ENCODE data around the gene PTPRE.

PTPRE gene

GRCh38 chr10:128102480-128103228 is 195.8 kb downstream of the PTPRE start:
- no peak overlapping the region for H3K4me3 ChIP-seq (ENCODE audit: low read length)
- H3K27me3 ChIP-seq (ENCODE audit: insufficient read depth, low read length), result no peaks in the 10 kb centered on the region
- no peak overlapping the region for H2AFZ ChIP-seq (ENCODE audit: low read depth, low read length)
- H3K36me3 ChIP-seq (ENCODE audit: insufficient read depth, low read length), result peaks cover 97% of the 10 kb centered on the region
- H3K9me3 ChIP-seq (ENCODE audit: low read length), result no peaks in the 10 kb centered on the region
- no peaks in the 10 kb centered on the region for H3K4me1 ChIP-seq (ENCODE audit: insufficient read depth, low read length)

GRCh38 chr10:128103229-128103714 is 196.4 kb downstream of the PTPRE start:
- Histone ChIP-seq H3K4me3 (ENCODE audit: low read length) (no peak overlapping the region), H3K27me3 (ENCODE audit: insufficient read depth, low read length) (no peaks in the 10 kb centered on the region), H3K4me1 (ENCODE audit: insufficient read depth, low read length) (no peaks in the 10 kb centered on the region), H2AFZ (ENCODE audit: low read depth, low read length) (no peak overlapping the region), H3K36me3 (ENCODE audit: insufficient read depth, low read length) (peaks cover 97% of the 10 kb centered on the region), H3K9me3 (ENCODE audit: low read length) (no peaks in the 10 kb centered on the region)

- H3K4me3 ChIP-seq (ENCODE audit: low read length), result no peak overlapping the region
- H3K9me3 ChIP-seq (ENCODE audit: low read length), result no peaks in the 10 kb centered on the region
- H3K4me1 ChIP-seq (ENCODE audit: insufficient read depth, low read length), result no peaks in the 10 kb centered on the region
- no peak overlapping the region for H2AFZ ChIP-seq (ENCODE audit: low read depth, low read length)
- H3K27me3 ChIP-seq (ENCODE audit: insufficient read depth, low read length), result no peaks in the 10 kb centered on the region
- peaks cover 99% of the 10 kb centered on the region for H3K36me3 ChIP-seq (ENCODE audit: insufficient read depth, low read length)
These were observed 198.5 kb downstream of the PTPRE start for GRCh38 chr10:128105383-128105782.

- H3K4me3 ChIP-seq (ENCODE audit: low read length), result no peak overlapping the region
- no peak overlapping the region for H2AFZ ChIP-seq (ENCODE audit: low read depth, low read length)
- no peaks in the 10 kb centered on the region for H3K9me3 ChIP-seq (ENCODE audit: low read length)
- H3K27me3 ChIP-seq (ENCODE audit: insufficient read depth, low read length), result no peaks in the 10 kb centered on the region
- no peaks in the 10 kb centered on the region for H3K4me1 ChIP-seq (ENCODE audit: insufficient read depth, low read length)
- H3K36me3 ChIP-seq (ENCODE audit: insufficient read depth, low read length), result peaks cover 99% of the 10 kb centered on the region
These were observed 202.8 kb downstream of the PTPRE start for GRCh38 chr10:128109707-128110106.

- no peaks in the 10 kb centered on the region for H3K27me3 ChIP-seq (ENCODE audit: insufficient read depth, low read length)
- H2AFZ ChIP-seq (ENCODE audit: low read depth, low read length), result no peak overlapping the region
- no peak overlapping the region for H3K4me3 ChIP-seq (ENCODE audit: low read length)
- H3K36me3 ChIP-seq (ENCODE audit: insufficient read depth, low read length), result peaks cover 99% of the 10 kb centered on the region
- no peaks in the 10 kb centered on the region for H3K4me1 ChIP-seq (ENCODE audit: insufficient read depth, low read length)
- no peaks in the 10 kb centered on the region for H3K9me3 ChIP-seq (ENCODE audit: low read length)
These were observed 203.4 kb downstream of the PTPRE start for GRCh38 chr10:128110339-128110738.

GRCh38 chr10:128111696-128112095 is 204.8 kb downstream of the PTPRE start:
- peaks cover 99% of the 10 kb centered on the region for H3K36me3 ChIP-seq (ENCODE audit: insufficient read depth, low read length)

GRCh38 chr10:128113026-128113425 is 206.1 kb downstream of the PTPRE start:
- no peak overlapping the region for H2AFZ ChIP-seq (ENCODE audit: low read depth, low read length)
- H3K27me3 ChIP-seq (ENCODE audit: insufficient read depth, low read length), result no peaks in the 10 kb centered on the region
- no peak overlapping the region for H3K4me3 ChIP-seq (ENCODE audit: low read length)
- H3K4me1 ChIP-seq (ENCODE audit: insufficient read depth, low read length), result no peaks in the 10 kb centered on the region
- no peaks in the 10 kb centered on the region for H3K9me3 ChIP-seq (ENCODE audit: low read length)
- H3K36me3 ChIP-seq (ENCODE audit: insufficient read depth, low read length), result peaks cover 96% of the 10 kb centered on the region

More at GRCh38 chr10:128111696-128112095, 204.8 kb downstream of the PTPRE start:
- Histone ChIP-seq H2AFZ (ENCODE audit: low read depth, low read length) (no peak overlapping the region), H3K4me1 (ENCODE audit: insufficient read depth, low read length) (no peaks in the 10 kb centered on the region), H3K4me3 (ENCODE audit: low read length) (no peak overlapping the region), H3K9me3 (ENCODE audit: low read length) (no peaks in the 10 kb centered on the region), H3K27me3 (ENCODE audit: insufficient read depth, low read length) (no peaks in the 10 kb centered on the region)

DNA sequence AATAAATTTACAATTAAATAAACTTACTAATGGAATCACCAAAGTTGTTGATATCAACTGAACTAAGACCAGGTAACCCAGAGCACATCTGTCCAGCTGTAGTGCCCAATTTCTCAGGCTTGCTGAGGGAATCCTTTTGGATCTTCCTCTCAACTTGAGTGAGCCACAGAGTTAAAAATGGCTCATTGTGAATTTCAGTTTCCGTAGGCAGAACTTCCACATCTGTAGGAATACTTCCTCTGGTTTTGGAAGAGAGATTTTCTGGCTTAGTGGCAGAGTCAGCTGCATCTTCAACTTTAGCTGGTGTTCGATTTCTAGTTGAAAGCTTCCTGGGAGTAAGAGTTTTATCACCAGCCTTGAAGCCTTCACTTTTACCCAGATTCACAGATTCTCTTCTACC is 208.0 kb downstream of the PTPRE start:
- Histone ChIP-seq H3K4me3 (ENCODE audit: low read length) (no peak overlapping the region), H3K4me1 (ENCODE audit: insufficient read depth, low read length) (no peaks in the 10 kb centered on the region), H3K27me3 (ENCODE audit: insufficient read depth, low read length) (no peaks in the 10 kb centered on the region), H2AFZ (ENCODE audit: low read depth, low read length) (no peak overlapping the region), H3K9me3 (ENCODE audit: low read length) (no peaks in the 10 kb centered on the region), H3K36me3 (ENCODE audit: insufficient read depth, low read length) (peaks cover 93% of the 10 kb centered on the region)

- H3K27me3 ChIP-seq (ENCODE audit: insufficient read depth, low read length), result no peaks in the 10 kb centered on the region
- no peak overlapping the region for H2AFZ ChIP-seq (ENCODE audit: low read depth, low read length)
- no peaks in the 10 kb centered on the region for H3K4me1 ChIP-seq (ENCODE audit: insufficient read depth, low read length)
- peaks cover 89% of the 10 kb centered on the region for H3K36me3 ChIP-seq (ENCODE audit: insufficient read depth, low read length)
- H3K9me3 ChIP-seq (ENCODE audit: low read length), result no peaks in the 10 kb centered on the region
- no peak overlapping the region for H3K4me3 ChIP-seq (ENCODE audit: low read length)
These were observed 208.5 kb downstream of the PTPRE start for GRCh38 chr10:128115356-128115755.

- Histone ChIP-seq H2AFZ (ENCODE audit: low read depth, low read length) (no peak overlapping the region), H3K36me3 (ENCODE audit: insufficient read depth, low read length) (peaks cover 83% of the 10 kb centered on the region), H3K4me3 (ENCODE audit: low read length) (no peak overlapping the region), H3K4me1 (ENCODE audit: insufficient read depth, low read length) (no peaks in the 10 kb centered on the region), H3K9me3 (ENCODE audit: low read length) (no peaks in the 10 kb centered on the region), H3K27me3 (ENCODE audit: insufficient read depth, low read length) (no peaks in the 10 kb centered on the region)
These were observed 209.3 kb downstream of the PTPRE start for GRCh38 chr10:128116187-128116586.

DNA sequence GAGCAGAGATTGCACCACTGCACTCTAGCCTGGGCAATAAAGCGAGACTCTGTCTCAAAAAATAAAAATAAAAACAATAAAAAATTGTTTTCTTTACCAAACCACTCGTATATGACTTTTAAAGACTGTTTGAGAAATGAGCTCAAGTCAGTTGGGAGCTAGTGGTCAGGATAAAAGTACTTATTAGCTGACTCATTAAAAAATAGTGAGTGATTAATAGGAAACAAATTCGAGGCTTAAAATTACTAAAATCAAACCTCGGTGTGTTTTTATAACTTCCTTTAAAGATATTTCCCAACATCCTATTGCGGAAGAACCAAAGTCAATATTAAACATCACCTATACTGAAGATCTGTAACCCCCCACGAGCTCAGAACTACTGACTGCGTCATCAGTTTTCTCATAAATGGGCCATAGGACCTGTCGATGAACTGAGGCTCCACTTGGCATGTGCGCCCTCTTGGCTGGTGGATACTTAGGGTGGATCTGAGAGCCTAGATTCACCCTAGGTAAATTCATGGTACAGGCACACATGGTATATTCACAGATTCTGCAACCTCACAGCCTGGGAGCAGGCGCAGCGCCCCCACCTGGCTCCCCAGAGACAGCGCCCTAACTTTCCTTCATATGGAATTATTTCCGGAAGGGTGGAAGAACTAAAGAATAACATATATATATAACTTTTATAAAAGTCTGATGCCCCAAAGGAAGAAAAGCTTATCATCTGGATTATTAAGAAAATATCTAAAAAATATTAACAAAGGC is 210.1 kb downstream of the PTPRE start:
- peaks cover 80% of the 10 kb centered on the region for H3K36me3 ChIP-seq (ENCODE audit: insufficient read depth, low read length)
- H2AFZ ChIP-seq (ENCODE audit: low read depth, low read length), result no peak overlapping the region
- no peaks in the 10 kb centered on the region for H3K27me3 ChIP-seq (ENCODE audit: insufficient read depth, low read length)
- no peaks in the 10 kb centered on the region for H3K9me3 ChIP-seq (ENCODE audit: low read length)
- no peak overlapping the region for H3K4me3 ChIP-seq (ENCODE audit: low read length)
- no peaks in the 10 kb centered on the region for H3K4me1 ChIP-seq (ENCODE audit: insufficient read depth, low read length)

- Histone ChIP-seq H3K4me1 (ENCODE audit: insufficient read depth, low read length) (peaks cover 26% of the 10 kb centered on the region), H3K27me3 (ENCODE audit: insufficient read depth, low read length) (no peaks in the 10 kb centered on the region), H3K9me3 (ENCODE audit: low read length) (peaks cover 2% of the 10 kb centered on the region), H3K4me3 (ENCODE audit: low read length) (no peak overlapping the region), H3K36me3 (ENCODE audit: insufficient read depth, low read length) (peaks cover 49% of the 10 kb centered on the region), H2AFZ (ENCODE audit: low read depth, low read length) (no peak overlapping the region)
These were observed 215.0 kb downstream of the PTPRE start for GRCh38 chr10:128121750-128122412.

DNA sequence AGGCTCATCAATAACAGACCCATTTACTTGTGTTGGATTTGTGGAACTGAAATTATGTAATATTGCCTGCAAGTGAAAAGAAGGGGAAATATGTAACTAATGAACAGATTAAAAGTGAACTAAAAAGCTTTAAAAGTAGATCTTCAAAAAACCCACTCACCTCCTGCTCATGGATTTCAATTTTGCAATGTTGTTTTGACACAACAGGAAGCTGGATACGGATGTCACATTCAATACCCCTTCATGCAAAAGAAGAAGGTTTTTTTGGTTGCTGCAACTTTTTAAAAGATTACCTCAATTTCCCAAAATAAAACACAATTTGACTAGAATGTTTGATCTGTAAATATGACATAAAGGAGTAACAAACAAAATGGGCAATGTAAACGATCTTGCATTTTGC is 216.0 kb downstream of the PTPRE start:
- Histone ChIP-seq H3K4me1 (ENCODE audit: insufficient read depth, low read length) (peaks cover 26% of the 10 kb centered on the region), H3K27me3 (ENCODE audit: insufficient read depth, low read length) (no peaks in the 10 kb centered on the region), H3K9me3 (ENCODE audit: low read length) (peaks cover 2% of the 10 kb centered on the region), H3K36me3 (ENCODE audit: insufficient read depth, low read length) (peaks cover 41% of the 10 kb centered on the region), H3K4me3 (ENCODE audit: low read length) (no peak overlapping the region), H2AFZ (ENCODE audit: low read depth, low read length) (no peak overlapping the region)

Data from neuron (in vitro differentiated cells).